GM13976 (cell line): ENCODE results near the gene AQP7.
"Not testable (repeated sequence)": the region's sequence is repeated elsewhere in the genome, so short reads cannot be mapped to it uniquely, and the experiment has no call there.

Source experiments
- DNase-seq: peaks from one replicate; pipeline ENCODE4 v3.0.0; 2012; ENCODE audit warnings: low spot score
- in situ Hi-C: fragments of 300-500 bp; cut with MboI; formaldehyde crosslinking; loops from one replicate; pipeline ENCODE4 v1.12.0; 2022; ENCODE audit warnings: low sequenced_read_pairs, mixed read lengths, inconsistent platforms; ENCODE audit not compliant: unreplicated experiment
- TF ChIP-seq, protein P1 (sequence below): IDR thresholded peaks from 2 replicates; pipeline ENCODE4 v1.5.1; 2012; ENCODE audit warnings: borderline replicate concordance, mild to moderate bottlenecking; ENCODE audit not compliant: insufficient read depth; ENCODE audit errors: extremely low read depth, missing control alignments, control extremely low read depth

Gene AQP7

GRCh38 chr9:33393581-33393980 is 8.8 kb downstream of the AQP7 start:
- TF ChIP-seq, protein P1, sequence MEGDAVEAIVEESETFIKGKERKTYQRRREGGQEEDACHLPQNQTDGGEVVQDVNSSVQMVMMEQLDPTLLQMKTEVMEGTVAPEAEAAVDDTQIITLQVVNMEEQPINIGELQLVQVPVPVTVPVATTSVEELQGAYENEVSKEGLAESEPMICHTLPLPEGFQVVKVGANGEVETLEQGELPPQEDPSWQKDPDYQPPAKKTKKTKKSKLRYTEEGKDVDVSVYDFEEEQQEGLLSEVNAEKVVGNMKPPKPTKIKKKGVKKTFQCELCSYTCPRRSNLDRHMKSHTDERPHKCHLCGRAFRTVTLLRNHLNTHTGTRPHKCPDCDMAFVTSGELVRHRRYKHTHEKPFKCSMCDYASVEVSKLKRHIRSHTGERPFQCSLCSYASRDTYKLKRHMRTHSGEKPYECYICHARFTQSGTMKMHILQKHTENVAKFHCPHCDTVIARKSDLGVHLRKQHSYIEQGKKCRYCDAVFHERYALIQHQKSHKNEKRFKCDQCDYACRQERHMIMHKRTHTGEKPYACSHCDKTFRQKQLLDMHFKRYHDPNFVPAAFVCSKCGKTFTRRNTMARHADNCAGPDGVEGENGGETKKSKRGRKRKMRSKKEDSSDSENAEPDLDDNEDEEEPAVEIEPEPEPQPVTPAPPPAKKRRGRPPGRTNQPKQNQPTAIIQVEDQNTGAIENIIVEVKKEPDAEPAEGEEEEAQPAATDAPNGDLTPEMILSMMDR = no peak
- DNase-seq = no peak
- in situ Hi-C loops = no loop called here

DNA sequence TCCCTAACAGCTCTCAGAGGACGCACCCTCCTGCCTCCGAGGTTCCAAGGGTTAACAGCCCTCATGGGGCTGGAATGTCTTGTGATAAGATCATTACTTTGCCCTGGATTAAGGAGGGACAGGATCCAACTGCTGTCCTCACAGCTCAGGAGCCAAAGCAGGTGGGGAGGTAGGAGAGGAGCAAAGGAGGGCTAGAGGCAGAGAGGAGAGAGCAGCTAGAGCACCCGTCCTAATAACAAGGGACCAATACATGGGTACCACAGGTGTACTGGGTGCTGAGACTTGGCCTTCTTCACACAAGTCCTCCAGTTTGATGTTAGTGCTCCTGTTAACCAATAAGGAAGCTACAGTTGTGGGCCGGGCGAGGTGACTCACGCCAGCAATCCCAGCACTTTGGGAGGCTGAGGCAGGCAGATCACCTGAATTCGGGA is 9.8 kb downstream of the AQP7 start:
- DNase-seq, in situ Hi-C loops: not testable (repeated sequence)

DNA sequence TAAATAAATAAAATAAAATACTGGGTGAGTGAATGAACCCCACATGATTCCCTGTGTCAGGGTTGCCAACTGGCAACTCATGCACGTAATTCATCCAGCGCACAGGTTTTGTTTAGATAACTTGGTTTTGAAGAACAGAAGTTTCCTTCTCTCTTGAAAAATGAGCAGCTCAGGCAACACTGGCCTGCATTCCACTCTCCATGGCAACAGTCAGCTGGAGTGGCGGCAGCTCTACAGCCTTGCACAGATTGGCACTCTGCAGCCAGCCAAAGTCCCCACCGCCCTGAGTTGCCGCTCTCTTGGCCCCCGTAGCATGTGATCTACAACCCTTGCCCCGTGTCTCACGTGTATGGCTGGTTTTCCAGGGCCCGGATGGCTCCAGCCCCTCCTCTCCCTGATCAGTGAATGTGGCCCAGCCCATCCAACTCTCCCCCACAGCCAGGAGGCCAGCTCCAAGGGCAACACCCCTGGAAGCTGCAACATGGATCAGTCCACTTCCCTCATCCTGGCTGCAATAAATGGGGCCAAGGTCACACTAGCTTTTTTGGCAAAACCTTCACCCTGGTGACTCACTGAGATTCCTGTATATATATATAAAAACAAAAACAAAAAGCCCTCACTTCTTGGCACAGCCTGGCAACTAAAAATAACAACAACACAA is 11.1 kb downstream of the AQP7 start:
- DNase-seq, in situ Hi-C loops: not testable (repeated sequence)

DNA sequence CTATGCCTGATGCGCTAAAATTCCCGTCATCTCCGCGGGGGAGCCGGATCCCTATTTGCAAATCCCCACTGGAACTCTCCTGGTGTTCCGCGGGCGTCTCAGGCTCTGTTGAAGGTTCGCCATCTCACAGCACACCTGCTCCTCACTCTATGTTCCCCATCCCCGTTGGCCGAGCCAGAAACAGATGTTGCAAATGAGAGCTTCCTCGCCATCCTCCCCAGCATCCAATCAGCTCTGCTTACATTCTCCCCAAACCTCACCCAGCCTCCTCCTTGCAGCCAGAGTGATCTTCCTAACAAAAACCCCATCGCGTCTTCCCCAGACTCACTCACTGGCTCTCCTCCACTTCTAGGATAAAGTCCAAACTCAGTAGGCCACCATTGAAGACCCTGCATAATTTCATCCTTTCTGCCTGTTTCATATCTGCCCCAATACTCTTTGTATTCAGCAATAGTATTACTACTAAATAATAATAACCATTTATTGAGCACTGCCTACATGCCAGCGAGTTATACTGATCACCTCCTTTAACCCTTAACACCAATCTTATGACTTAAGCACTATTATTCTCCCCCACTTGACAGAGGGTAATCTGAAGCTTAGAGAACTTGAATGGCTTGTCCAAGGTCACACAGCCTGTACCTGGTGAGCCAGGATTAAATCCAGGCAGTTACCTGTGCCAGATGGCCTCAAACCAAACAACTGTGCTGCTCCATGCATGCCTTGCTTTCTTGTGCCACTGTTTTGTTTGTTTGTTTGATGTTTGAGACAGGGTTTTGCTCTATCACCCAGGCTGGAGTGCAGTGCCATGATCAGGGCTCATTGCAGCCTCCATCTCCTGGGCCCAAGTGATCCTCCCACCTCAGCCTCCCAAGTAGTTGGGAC is 14.0 kb downstream of the AQP7 start:
- TF ChIP-seq, protein P1 = no peak
- in situ Hi-C loops = no loop called here
- DNase-seq = no peak

GRCh38 chr9:33386998-33387397 is 15.4 kb downstream of the AQP7 start:
- in situ Hi-C loops, DNase-seq: not testable (repeated sequence)

DNA sequence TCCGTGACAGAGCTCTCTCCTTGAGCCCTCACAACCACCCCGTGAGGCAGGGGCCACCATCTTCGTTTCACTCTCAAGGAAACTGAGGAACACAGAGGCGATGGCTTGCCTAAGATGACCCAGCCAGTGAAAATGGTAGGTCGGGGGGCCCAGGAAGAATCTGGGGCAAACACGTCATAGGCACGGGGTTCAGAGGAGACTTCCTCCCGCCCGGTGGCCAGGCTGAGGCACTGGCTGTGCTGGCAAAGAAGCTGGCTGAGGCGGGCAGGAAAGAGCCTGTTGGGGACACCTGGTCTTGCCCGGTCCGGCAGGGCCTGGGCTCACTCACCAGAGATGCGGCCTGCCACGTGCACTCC is 15.7 kb downstream of the AQP7 start:
- in situ Hi-C loops, DNase-seq: not testable (repeated sequence)

GRCh38 chr9:33385979-33386640 is 16.3 kb downstream of the AQP7 start:
- in situ Hi-C loops, DNase-seq: not testable (repeated sequence)

DNA sequence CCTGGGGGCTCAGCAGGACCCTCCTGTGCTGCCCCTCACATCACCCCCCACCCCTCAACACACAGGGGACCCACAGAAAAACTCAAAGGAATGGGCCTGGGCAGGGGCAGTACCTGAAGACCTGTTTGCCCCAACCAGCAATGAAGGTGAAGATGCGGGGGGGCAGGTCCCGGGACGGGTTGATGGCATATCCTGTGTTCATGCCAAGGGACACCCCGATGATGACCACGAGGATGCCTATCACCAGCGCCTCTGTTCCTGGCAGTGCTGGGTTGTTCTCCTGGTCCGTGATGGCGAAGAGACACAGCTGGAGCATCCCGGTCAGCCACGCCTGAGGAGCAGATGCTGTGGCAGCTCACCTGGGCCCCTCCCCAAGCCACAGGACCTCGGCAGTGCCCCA is 16.8 kb downstream of the AQP7 start:
- in situ Hi-C loops, DNase-seq: not testable (repeated sequence)

DNA sequence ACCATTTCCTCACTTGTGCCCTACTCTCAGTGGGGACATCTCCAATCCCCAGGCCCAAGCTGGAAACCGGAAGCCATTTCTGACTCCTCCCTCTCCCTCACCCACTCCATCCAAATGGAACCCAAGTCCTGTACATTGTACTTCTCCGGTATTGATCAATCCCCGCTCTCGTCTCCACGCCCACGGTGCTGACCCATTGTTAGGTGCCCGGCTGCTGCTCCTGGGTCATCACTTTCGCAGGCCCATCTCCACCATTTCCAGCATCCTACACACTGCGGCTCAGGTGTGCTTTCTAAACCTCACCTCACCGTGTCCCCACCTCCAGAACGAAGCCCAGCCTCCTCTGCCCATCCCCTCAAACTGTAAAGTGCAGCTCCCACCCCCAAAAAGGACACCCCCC is 19.0 kb downstream of the AQP7 start:
- in situ Hi-C loops, DNase-seq: not testable (repeated sequence)

DNA sequence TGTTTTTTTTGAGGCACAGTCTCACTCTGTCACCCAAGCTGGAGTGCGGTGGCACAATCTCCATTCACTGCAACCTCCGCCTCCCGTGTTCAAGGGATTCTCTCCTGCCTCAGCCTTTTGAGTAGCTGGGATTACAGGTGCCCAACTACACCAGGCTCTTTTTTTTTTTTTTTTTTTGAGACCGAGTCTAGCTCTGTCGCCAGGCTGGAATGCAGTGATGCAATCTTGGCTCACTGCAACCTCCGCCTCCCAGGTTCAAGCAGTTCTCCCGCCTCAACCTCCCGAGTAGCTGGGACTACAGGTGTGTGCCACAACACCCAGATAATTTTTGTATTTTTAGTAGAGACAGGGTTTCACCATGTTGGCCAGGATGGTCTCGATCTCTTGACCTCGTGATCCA is 20.0 kb downstream of the AQP7 start:
- in situ Hi-C loops, DNase-seq: not testable (repeated sequence)

DNA sequence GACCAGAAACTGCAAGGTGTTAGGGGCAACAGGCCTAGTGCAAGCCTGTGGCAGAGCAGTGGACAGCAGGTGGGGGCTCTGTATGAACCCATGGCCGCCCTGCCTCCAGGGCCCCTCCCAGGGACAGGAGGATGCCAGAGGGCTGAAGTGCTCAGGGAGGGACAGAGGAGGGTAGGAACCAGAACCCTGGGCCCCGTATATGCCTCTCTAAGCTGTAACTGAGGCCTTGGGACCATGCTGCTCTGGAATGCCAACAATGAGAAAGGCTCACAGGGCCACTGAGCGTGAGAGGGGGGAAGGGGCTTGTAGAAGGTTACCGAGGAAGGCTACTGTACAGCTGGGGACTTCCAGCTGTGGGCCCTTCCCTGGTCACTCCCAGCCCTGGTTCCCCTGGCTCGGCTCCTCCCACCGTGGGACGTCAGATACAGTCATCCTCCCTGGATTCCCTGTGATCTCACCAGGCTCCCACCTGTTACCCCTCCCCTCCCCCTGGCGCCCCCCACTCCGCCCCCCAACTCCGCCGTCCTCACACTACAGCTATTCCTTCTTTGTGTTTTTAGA is 21.1 kb downstream of the AQP7 start:
- TF ChIP-seq, protein P1 = no peak
- in situ Hi-C loops = no loop called here
- no peak for DNase-seq
